Fibroblast of peridontal ligament (primary cell): ENCODE data around the gene FERMT2.

Experiments used
- DNase-seq: peaks from one replicate; pipeline ENCODE4 v3.0.0-alpha.2; 2010; ENCODE audit errors: extremely low read depth

Gene FERMT2

DNA sequence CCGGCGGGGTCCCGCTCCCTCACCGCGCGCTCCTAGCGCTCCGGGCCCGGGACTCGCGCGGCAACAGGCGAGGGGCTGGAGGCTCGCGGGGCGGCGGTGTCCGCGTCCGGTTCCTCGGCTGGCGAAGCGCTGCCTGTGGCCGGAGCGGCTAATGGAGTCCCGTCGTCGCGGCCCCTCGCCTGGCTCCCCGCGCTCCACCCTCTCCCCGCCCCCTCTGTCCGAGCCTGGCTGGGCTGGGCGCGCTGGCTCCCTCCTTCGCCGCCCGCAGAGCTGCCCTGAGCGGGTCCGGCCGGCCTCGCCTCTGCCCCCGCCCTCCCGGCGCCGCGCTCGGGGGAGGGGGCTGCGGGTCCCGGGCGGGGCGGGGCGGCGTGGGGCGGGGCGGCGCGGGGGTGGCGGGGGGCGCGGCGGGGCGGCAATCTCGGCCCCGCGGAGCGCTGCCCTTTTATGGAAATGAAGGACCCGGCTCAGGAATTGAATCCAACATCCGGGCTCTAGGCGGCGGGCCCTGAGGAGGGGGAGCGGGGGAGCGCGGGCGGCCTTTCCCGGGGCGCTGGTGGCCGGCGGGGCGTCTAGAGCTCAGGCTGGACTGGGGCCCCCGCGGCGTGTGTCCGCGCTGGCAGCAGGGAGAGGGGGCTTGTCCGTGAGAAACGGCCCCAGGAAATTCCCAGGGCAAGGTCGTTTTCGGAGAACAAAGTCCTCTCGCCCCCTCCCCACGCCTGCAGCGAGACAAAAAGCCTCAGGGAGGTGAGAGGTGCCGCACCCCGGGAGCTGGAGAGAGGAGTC, at the start of gene FERMT2:
TSS of gene FERMT2 (minus strand) at position 153 of the 783 bp plus-strand sequence. CDS start 482 bp downstream, outside the sequence.
- peak; percentile 86 for DNase-seq

DNA sequence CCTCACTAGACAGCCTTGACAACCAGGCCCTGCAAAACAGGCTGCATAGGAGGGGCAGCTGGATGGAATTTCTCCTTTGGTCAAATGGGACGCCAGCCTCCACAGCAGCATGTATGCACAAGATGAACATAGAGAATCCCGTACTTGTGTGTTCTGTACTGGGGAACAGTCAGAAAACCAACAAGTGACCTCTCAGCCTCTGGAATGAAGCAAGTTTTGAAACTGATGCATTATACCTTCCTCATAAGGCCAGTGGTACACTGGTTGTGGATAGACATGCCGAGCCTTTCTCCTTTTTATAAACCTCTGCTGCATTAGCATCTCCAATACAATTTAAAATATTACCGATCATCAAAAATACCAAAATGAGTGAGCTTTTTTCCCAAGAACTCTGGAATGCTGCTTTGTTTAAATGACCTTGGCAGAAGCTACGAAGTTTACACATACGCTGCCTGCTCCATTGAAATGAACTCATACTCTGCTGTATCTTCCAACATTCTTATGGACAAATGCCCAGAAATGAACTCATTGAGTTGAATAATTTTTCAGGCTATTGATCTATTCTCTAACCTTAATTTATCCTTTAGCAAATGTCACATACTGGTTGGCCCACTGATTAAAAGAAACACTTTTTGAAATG, 47.6 kb upstream of the FERMT2 start:
- peak; percentile 98 for DNase-seq

DNA sequence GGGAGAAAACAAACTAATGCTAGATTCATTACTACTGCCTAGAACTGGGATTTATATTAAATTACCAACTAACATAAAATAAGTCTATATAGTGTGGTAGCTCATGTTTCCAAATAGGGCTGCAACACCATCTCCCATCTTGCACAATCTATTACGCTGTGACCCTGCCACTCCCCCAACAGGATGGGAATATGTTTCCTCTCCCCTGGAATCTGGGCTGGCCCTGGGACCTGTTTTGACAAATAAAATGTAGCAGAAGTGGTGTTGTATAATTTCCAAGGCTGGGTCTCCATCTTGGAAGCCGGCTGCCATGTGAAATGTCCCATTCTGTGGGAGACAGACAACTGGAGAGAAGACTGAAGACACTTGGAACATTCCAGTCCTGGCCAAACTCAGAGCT, 45.6 kb upstream of the FERMT2 start:
- DNase-seq: no peak

DNA sequence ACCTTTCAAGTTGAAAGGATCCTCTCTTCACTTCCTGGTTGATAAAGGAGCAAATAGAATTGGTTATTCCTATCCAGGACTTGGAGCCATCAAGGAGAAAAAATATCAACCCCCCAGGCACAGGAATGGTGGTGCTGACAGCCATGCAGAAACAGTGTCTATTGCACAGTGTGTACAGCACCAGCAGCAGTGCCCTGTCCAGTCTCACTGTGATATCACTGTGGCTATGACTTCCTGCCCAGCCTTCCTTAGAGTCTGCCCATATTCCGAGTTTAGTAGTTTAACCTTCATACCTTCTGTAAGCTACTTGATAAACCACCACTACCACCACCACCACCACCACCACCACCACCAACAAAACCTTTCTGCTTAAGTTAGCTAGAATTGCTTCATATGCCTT, 45.1 kb upstream of the FERMT2 start:
- DNase-seq: no peak

DNA sequence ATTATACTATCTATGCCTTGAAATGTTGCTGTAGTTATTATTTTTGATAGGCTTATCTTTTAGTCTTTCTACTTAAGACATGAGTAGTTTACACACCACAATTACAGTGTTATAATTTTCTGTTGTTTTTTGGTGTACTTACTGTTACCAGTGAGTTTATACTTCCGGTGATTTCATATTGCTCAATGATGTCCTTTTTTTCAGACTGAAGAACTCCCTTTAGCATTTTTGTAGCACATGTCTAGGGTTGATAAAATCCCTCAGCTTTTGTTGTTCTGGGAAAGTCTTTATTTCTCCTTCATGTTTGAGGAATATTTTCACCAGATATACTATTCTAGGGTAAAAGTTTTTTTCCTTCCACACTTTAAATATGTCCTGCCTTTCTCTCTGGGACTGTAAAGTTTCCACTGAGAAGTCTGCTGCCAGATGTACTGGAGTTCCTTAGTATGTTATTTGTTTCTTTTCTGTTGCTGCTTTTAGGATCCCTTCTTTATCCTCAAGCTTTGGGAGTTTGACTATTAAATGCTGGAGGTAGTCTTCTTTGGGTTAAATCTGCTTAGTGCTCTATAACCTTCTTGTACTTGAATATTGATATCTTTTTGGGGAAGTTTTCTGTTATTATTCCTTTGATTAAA, 41.5 kb upstream of the FERMT2 start:
- DNase-seq: peak; percentile 11

- DNase-seq: no peak
Observed at GRCh38 chr14:52988139-52988538, 37.3 kb upstream of the FERMT2 start.

GRCh38 chr14:52987514-52987913, 36.7 kb upstream of the FERMT2 start:
- DNase-seq: peak; percentile 39

DNA sequence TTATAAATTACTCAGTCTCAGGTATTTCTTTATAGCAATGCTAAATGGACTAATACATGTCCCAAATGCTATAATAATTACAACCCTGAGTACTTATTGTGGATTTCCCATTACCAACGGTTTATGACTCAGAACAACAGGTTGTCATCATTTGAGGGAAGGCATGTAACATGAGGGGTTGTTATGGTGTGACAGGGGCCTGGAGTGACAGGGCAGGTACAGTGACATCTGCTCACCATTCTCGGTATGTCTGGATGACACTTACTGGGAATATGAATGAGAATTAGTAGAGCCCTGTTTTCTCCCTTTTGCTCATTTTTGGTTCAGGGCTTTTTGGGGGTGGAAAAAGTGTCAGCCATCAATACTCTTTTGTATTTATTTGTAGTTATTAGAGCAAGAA, 36.2 kb upstream of the FERMT2 start:
- no peak for DNase-seq

DNA sequence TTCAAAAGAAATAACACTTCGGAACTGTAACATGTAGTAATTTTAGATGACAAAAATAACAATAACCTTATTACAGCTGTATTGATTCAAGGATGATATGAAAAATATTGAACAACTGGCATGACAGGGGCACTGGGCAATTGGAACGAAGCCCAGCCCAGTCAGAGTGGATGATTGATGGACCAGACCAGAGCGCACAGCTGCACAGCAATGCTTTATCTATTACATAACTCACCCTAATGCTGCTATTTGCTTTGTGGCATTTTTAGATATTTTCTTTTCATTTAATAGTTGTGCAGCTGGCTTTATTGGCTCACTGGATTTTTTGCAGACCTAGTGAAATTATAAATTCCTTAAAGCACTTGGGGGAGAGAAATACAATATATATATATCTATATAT, 26.9 kb upstream of the FERMT2 start:
- no peak for DNase-seq

DNA sequence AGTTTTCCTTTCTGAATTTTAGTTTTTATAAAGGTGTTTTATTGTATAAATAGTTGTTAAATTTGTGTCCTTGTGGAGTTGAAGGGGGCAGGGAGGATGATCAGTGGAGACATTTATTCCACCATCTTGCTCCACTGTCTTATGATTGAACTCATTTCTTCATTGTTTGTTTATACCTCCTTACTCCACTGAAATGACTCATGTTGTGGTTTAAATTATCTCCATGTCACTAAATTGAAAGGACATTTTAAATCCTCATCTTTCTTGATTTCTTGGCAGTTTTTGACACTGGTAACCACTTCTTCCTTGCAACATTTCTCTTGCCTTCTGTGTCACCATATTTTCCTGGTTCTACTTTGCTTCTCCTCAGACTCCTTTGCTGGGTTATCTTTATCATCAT, 23.6 kb upstream of the FERMT2 start:
- peak; percentile 61 for DNase-seq

DNA sequence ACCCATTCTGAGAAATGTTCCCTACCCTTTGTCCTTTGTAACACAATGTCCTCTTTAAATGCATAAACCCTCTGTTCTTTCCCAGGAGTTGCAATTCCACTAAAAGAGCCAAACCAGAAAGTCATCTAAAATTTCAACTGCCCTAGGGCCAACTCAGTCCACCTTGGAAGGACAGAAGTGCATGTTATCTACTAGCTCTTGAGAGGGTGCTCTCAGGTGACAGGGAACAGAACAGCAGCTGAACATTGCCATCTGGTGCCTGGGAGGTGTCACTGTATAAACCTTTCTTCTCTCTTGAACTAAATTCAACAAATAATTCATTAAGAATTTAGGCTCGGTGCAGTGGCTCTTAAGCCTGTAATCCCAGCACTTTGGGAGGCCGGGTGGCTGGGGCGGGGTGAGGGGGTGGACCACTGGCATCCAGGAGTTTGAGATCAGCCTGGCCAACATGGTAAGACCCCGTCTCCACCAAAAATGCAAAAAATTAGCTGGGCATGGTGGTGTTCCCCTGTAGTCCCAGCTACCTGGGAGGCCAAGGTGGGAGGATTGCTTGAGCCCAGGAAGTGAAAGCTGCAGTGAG, 10.3 kb upstream of the FERMT2 start:
- peak; percentile 65 for DNase-seq

DNA sequence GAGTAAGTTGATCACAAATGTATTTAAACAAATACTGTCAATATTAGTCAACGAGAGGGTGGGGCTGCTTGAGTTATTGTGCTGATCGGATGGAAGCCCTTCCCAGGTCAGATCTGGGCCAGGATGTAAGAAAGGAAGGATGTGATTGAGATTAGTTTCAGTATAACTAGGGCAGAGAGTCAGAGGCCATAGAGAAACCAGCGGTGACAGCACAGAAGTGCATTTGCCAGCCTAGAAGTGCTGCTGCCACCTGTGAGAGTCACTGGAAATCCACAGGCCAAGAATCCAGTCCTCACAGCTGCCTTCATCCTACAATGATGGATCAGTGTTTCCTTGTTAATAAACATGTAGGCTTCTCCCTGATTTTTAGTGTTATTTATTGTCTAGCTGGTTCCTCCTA, 9.8 kb upstream of the FERMT2 start:
- no peak for DNase-seq

DNA sequence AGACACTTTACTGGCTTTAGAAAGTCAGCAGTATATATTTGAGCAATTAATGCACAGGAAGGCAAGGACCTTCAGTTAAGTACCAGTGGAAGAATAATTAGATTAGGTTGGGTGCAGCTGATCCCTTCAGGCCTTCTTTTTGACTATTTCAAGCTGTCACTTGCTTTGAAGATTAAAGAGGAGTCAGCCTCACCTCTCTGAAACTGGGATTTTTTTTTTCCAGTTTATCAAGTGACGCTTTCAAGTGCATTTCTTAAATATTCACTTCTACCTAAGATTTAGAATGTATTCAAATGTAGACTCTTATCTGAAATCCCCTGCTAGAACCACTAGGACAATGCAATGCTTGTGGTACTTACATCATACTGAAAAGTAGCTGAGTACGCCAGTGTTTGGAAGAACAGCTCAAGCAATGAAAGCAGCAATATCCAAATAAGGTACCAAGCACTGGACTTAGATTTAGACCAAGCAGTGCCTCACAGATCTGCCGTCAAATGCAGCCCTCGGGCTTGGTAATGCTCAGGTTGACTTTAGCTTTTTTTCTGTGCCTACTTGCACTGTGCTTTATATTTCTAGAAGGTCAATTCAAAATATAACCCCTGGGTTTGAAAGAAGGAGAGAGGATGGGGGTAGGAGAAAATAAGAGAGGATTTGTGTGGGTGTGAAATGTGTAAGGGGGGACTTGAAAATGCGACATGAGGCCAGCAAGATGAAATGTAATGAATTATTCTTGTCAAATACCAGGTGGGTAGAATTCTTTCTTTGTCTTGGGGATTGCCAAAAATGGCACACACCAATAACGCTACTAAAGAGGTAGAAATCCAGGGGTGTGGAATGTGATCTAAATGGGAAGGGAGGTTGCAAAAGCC, 3.7 kb upstream of the FERMT2 start:
- peak; percentile 78 for DNase-seq

- DNase-seq: peak; percentile 91
Observed at GRCh38 chr14:52951681-52952554, 1.1 kb upstream of the FERMT2 start.

DNA sequence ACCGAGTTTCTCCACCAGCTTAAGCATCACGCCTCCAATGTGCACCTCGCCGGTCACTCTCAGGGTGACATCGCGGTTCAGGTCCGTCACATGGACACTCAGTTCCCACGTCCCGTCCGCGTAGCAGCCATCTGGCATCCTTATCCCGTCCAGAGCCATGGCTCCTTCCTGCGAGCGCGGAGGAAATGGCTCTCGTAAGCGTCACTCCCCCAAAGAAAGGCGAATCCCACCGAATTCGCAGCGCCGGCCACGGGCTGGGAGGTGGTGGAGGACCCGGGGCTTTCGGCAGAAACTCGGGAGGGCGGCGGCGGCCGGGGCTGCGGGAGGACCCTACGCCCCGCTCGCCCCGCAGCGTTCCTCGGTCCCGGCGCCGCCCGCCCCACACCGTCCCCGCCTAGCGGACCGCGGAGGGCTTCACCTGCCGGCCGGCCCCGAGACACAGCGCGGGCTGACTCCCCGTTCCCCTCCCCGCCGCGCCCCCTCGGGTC, 396 bp downstream of the FERMT2 start:
- peak; percentile 40 for DNase-seq

DNA sequence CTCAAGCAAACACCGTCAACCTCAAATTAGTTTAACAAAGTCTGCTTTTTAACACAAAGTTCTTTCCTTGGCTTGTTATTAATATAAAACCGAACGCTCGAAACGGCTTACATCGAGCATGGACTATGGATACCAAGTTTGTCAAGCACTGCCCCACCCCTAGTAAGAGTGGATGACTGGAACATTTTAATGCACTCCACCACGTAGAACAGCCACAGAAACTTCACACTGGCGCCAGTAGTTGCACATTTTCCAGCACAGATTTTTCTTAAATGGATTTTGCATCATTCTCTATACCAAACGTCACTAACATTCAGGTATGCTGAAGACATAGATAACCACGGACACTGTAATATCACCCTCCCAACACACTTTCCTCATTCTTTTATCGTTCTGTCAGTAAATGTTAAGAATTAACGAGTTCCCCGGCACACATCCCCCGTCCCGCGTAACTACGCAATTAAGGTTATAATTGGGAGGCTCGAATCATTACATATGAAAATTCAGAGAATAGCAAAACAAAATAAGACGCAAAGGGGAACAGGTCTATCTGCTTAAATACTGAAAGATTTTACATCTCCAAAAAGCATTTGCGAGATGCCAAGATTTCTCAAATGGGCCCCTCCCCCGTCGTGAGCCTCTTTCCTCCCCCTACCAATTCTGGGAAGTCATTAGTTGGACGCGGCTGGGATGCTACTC, 990 bp downstream of the FERMT2 start:
- DNase-seq: peak; percentile 66

DNA sequence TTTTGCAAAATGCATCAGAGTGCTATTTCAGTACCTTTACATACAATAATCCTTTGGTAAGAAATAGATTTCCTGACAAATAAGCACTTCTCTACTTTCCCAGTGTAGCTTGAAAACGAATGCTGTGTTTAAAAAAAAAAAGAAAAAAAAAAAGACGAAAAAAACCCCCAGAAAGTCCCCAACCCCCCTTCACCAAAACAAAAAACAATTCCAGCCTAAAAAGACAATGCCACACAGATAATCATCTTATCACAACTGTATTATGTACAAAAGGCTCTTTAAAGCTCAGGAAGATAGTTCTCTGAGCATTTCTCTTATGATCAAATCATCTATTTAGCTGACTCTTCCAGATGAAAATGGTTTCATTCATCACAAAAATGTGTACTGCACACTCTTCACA, 1.6 kb downstream of the FERMT2 start:
- DNase-seq: no peak

GRCh38 chr14:52948836-52949235, 2.0 kb downstream of the FERMT2 start:
- no peak for DNase-seq

- no peak for DNase-seq
Observed at GRCh38 chr14:52948039-52948438, 2.8 kb downstream of the FERMT2 start.

DNA sequence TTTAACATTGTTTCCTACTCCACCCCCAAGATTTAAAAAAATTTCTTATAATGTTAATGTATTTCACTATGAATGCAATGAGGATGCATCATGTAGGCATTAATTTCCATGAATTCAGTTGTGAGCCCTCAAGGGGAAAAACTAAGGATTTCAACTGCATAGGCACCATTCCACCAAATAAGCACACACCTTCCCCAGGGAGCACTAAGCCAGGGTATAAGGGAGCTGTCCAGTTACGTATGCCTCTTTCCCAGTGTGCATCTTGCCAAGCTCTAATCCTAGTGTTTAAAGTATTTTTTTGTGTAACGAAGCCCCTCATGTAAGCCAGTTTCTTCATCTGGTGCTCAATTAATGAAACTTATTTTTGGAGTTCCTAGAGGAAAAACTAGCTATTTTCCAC, 6.6 kb downstream of the FERMT2 start:
- DNase-seq: no peak
